PC-9 (cell line): ENCODE measurements around the gene MYCN. TPM values are rescaled to one million over a fixed set of nuclear protein-coding genes. Genes with fewer than 3 reads are reported as not detected.

Source experiments
- BruUV-seq: library from RNA; stranded (reverse); fragments of 400-500 nt; replicated peaks from 2 replicates; lab custom pipeline; 2021; lab: Mats Ljungman, UMichigan
- CTCF ChIA-PET: fragments of 300-600 bp; sonication (Branson Sonifier 250); formaldehyde crosslinking; loops from one replicate; lab custom pipeline; 2022; ENCODE audit warnings: antibody characterized with exemption; lab: Charles Lee
- POLR2A ChIA-PET: fragments of 300-600 bp; sonication (Branson Sonifier 250); formaldehyde crosslinking; loops from one replicate; lab custom pipeline; 2022; ENCODE audit warnings: antibody characterized with exemption; ENCODE audit not compliant: unreplicated experiment; lab: Charles Lee
- DNase-seq, 2 experiments: peaks; one replicate each; pipeline versions ENCODE4 v3.0.0 to v3.0.0-alpha.2; 2015 to 2022; ENCODE audit warnings: mixed read lengths in 1 of 2
- H2AFZ ChIP-seq: fragments of 200-600 bp; sonication (generic); 2 replicates; pipeline ENCODE4 v1.8.1; 2017; ENCODE audit warnings: antibody characterized with exemption
- H3F3A ChIP-seq: fragments of 200-600 bp; sonication (generic); 2 replicates; pipeline ENCODE4 v1.8.1; 2017; ENCODE audit warnings: antibody characterized with exemption, mild to moderate bottlenecking, low read depth; ENCODE audit not compliant: insufficient read depth
- H3K27ac ChIP-seq: fragments of 200-600 bp; sonication (generic); 2 replicates; pipeline ENCODE4 v1.6.1; 2016; ENCODE audit warnings: mixed run types
- H3K27me3 ChIP-seq: fragments of 200-600 bp; sonication (generic); 2 replicates; pipeline ENCODE4 v1.6.1; 2016; ENCODE audit warnings: low read depth, mixed run types; ENCODE audit not compliant: insufficient read depth
- H3K36me3 ChIP-seq: fragments of 200-600 bp; sonication (generic); 2 replicates; pipeline ENCODE4 v1.6.1; 2016; ENCODE audit warnings: low read depth, mixed run types
- H3K4me1 ChIP-seq: fragments of 200-600 bp; sonication (generic); replicated peaks from 2 replicates; pipeline ENCODE4 v1.6.1; 2016; ENCODE audit warnings: mixed run types; ENCODE audit not compliant: insufficient read depth
- H3K4me2 ChIP-seq: fragments of 200-600 bp; sonication (generic); 2 replicates; pipeline ENCODE4 v1.6.1; 2017; ENCODE audit warnings: mixed run types
- H3K4me3 ChIP-seq: fragments of 200-600 bp; sonication (generic); 2 replicates; pipeline ENCODE4 v1.6.1; 2016; ENCODE audit warnings: mixed run types
- H3K79me2 ChIP-seq: fragments of 200-600 bp; sonication (generic); 2 replicates; pipeline ENCODE4 v1.6.1; 2017; ENCODE audit warnings: low read depth, mixed run types
- H3K9me2 ChIP-seq: fragments of 200-600 bp; sonication (generic); 2 replicates; pipeline ENCODE4 v1.8.1; 2017; ENCODE audit warnings: mild to moderate bottlenecking; ENCODE audit not compliant: insufficient read depth
- H3K9me3 ChIP-seq: fragments of 200-600 bp; sonication (generic); 2 replicates; pipeline ENCODE4 v1.8.1; 2016; ENCODE audit warnings: low read depth; ENCODE audit not compliant: insufficient read depth
- H4K20me1 ChIP-seq: fragments of 200-600 bp; sonication (generic); 2 replicates; pipeline ENCODE4 v1.8.1; 2017; ENCODE audit not compliant: insufficient read depth
- CTCF ChIP-seq: fragments of 200-600 bp; sonication (generic); conservative IDR thresholded peaks from 2 replicates; pipeline ENCODE4 v1.6.1; 2017; ENCODE audit warnings: mixed run types, antibody characterized with exemption, mild to moderate bottlenecking, moderate library complexity
- EZH2 ChIP-seq: fragments of 200-600 bp; sonication (generic); IDR thresholded peaks from 2 replicates; pipeline ENCODE4 v1.8.0; 2017; ENCODE audit warnings: antibody characterized with exemption, low read depth
- intact Hi-C: fragments of 100-400 bp; cut with micrococcal nuclease; formaldehyde crosslinking; loops from one replicate; pipeline ENCODE4 v1.10.0; 2022; ENCODE audit not compliant: unreplicated experiment
- total RNA-seq: library from RNA; stranded (reverse); gene quantifications from 2 replicates; pipeline ENCODE4 v1.2.3, GENCODE V29; 2021

The MYCN gene
- total RNA-seq, 1 experiment from 2014 or later: not detected

DNA sequence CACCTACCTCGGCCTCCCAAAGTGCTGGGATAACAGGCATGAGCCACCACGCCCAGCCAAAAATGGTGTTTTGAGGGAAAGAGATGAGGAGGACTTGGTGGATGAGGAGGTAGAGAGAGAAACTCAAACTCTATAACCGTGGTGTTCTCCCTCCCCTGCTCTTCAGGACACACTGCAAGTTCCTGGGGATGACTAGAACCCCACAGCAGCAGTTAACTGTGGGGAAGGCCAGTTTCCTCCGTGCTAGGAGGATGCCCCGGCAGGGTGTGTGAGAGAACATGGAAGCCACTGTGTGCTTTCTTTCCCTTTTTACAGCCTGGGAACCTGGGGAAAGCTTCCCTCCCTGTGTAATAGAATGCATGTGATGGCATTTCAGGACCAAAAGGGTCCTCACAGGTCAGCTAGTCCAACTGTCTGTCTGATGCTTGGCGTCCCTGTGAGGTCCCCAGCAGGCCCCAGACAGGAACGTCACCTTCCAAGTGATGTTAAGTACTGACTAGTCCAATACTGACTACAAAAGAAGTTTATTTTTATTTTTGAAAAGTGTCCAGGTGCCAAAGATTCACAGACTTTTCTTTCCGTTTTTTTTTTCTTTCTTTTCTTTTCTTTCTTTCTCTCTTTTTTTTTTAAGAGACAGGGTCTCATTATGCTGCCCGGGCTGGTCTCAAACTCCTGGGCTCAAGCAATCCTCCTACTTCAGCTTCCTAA is 38.9 kb downstream of the MYCN start:
- Histone ChIP-seq H4K20me1 (no peaks in the 10 kb centered on the region), H3K4me3 (no peak overlapping the region), H3K9me3 (no peaks in the 10 kb centered on the region), H3K79me2 (no peaks in the 10 kb centered on the region), H3K27ac (no peak overlapping the region), H3F3A (no peaks in the 10 kb centered on the region), H3K4me1 (no peaks in the 10 kb centered on the region), H3K9me2 (no peaks in the 10 kb centered on the region), H3K4me2 (no peak overlapping the region), H2AFZ (no peak overlapping the region), H3K36me3 (no peaks in the 10 kb centered on the region), H3K27me3 (peaks cover 66% of the 10 kb centered on the region)
- POLR2A ChIA-PET: no interaction called here
- CTCF ChIA-PET: no interaction called here
- intact Hi-C loops: no loop called here
- no TSS peak for BruUV-seq
- TF ChIP-seq EZH2 (no peak), CTCF (no peak)
- DNase-seq: no peak

DNA sequence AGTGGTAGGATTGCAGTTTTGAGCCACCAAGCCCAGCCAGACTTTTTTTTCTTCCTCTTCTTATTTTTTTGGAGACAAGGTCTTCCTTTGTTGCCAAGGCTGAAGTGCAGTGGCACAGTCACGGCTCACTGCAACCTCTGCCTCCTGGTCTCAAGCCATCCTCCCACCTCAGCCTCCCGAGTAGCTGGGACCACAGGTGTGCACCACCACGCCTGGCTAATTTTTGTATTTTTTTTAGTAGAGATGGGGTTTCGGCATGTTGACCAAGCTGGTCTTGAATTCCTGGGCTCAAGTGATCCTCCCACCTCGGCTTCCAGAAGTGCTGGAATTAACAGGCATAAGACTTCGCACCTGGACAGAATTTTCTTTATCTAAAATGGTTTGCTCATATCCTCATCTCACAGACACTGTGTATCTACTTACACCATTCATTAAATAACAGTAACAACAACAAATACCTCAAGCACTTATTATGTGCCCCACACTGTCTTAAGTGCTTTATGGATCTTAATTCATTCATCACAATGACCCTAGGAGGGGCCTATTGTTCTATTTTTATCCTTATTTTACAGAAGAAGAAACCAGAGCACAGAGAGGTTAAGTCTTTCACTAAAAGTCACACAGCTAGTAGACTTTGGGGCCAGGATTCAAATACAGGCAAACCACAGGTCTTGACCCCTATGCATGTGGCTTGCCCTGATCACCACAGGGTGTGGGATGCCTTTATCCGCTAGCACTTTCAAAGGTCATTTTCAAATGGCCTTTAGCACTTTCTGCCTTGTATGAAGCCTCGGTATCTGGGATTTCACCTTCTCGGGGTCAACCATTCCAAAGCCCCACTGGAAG is 39.6 kb downstream of the MYCN start:
- DNase-seq: no peak

More for the DNA sequence above, 39.6 kb downstream of the MYCN start:
- Histone ChIP-seq H3K9me2 (no peaks in the 10 kb centered on the region), H3K27me3 (peaks cover 69% of the 10 kb centered on the region), H3K36me3 (no peaks in the 10 kb centered on the region), H4K20me1 (no peaks in the 10 kb centered on the region), H3K4me3 (no peak overlapping the region), H3K4me2 (no peak overlapping the region), H3K9me3 (no peaks in the 10 kb centered on the region), H3K4me1 (no peaks in the 10 kb centered on the region), H3F3A (no peaks in the 10 kb centered on the region), H3K79me2 (no peaks in the 10 kb centered on the region), H3K27ac (no peak overlapping the region), H2AFZ (no peak overlapping the region)
- POLR2A ChIA-PET: no interaction called here
- no TSS peak for BruUV-seq
- CTCF ChIA-PET: no interaction called here
- intact Hi-C loops: no loop called here
- TF ChIP-seq EZH2 (no peak), CTCF (no peak)
